ENCODE measurements around the gene RNF144A. TPM values are rescaled to one million over a fixed set of nuclear protein-coding genes. Genes with fewer than 3 reads are reported as not detected.

Gene RNF144A
- total and polyA plus RNA-seq, 2 experiments from 2014 or later: 2.8 to 14.7 TPM

- Mint-ChIP-seq H3K27ac (no peak overlapping the region), H3K9me3 (no peaks in the 10 kb centered on the region), H3K36me3 (ENCODE audit: low read depth) (no peaks in the 10 kb centered on the region), H3K27me3 (ENCODE audit: insufficient read depth, low read depth, poor library complexity) (peaks cover 4% of the 10 kb centered on the region), H3K4me3 (no peak overlapping the region), H3K4me1 (peaks cover 4% of the 10 kb centered on the region)
- Histone ChIP-seq H3K27me3 (ENCODE audit: insufficient read depth) (no peaks in the 10 kb centered on the region), H3F3A (replicated peaks; ENCODE audit: low read depth) (no peaks in the 10 kb centered on the region), H3K79me2 (replicated peaks; ENCODE audit: insufficient read depth) (no peaks in the 10 kb centered on the region), H4K20me1 (replicated peaks; ENCODE audit: insufficient read depth) (no peaks in the 10 kb centered on the region), H3K4me3 (no peak overlapping the region), H3K4me2 (no peak overlapping the region), H2AFZ (no peak overlapping the region), H3K9me2 (ENCODE audit: insufficient read depth) (no peaks in the 10 kb centered on the region), H3K36me3 (ENCODE audit: insufficient read depth) (no peaks in the 10 kb centered on the region), H3K27ac (ENCODE audit: low read depth) (no peak overlapping the region), H3K4me1 (ENCODE audit: insufficient read depth) (0 out of 2 replicates have a peak, but pooled peaks cover 6% of the 10 kb centered on the region)
- no peak for TF ChIP-seq CTCF (conservative IDR thresholded peaks at IDR 0.05; ENCODE audit: low read depth in 2 of 2)
- no peak for TF ChIP-seq STAT1 (IDR thresholded peaks at IDR 0.05; ENCODE audit: unreplicated experiment)
- TF ChIP-seq EZH2phosphoT487 (IDR thresholded peaks at IDR 0.05; ENCODE audit: unreplicated experiment): no peak
- TF ChIP-seq ETS1 (IDR thresholded peaks at IDR 0.05): no peak
- no peak for TF ChIP-seq ZNF331 (CRISPR knock-in tag; IDR thresholded peaks at IDR 0.05; ENCODE audit: low read depth)
- no peak for TF ChIP-seq POLR2AphosphoS5 (IDR thresholded peaks at IDR 0.05; ENCODE audit: low read depth)
- TF ChIP-seq CREB1 (CRISPR knock-in tag; IDR thresholded peaks at IDR 0.05; ENCODE audit: low read depth): no peak
- TF ChIP-seq REST (IDR thresholded peaks at IDR 0.05; ENCODE audit: unreplicated experiment): no peak
- TF ChIP-seq JUNB (IDR thresholded peaks at IDR 0.05; ENCODE audit: unreplicated experiment): no peak
- TF ChIP-seq NANOG (IDR thresholded peaks at IDR 0.05; ENCODE audit: borderline replicate concordance): no peak
- DNase-seq (ENCODE audit: low spot score) (no peak), ATAC-seq (no peak)
Measured at GRCh38 chr2:7011356-7012083, 94.3 kb downstream of the RNF144A start.
